Measurements from ENCODE around the gene WRAP73. TPM values are rescaled to one million over a fixed set of nuclear protein-coding genes. Genes with fewer than 3 reads are reported as not detected.

Gene WRAP73
- total RNA-seq, 1 donor from 2014 or later, result 30.1 TPM

GRCh38 chr1:3651026-3651929 is 1.4 kb upstream of the WRAP73 start:
- Mint-ChIP-seq H3K27ac (peak overlapping the region; percentile 18), H3K27me3 (peaks cover 23% of the 10 kb centered on the region), H3K36me3 (ENCODE audit: low read depth) (peaks cover 17% of the 10 kb centered on the region), H3K4me3 (peak overlapping the region; percentile 66), H3K9me3 (no peaks in the 10 kb centered on the region), H3K4me1 (peaks cover 38% of the 10 kb centered on the region)
- no peak for TF ChIP-seq CTCF (IDR thresholded peaks at IDR 0.05)
- ChIA-PET CTCF (interaction anchor here (0.9 kb wide), 1 partner anchor 26 kb away, joined by 4 read pairs; no protein-coding TSS in a partner anchor), POLR2A (interaction anchor here (0.6 to 1.2 kb wide), 3 partner anchors 15 to 1244 kb away, joined by 3 to 5 read pairs (median 3); no protein-coding TSS in a partner anchor)
- intact Hi-C loops (cut with micrococcal nuclease), result no loop called here
- DNase-seq (no peak), ATAC-seq (ENCODE audit: low read depth) (no peak)

GRCh38 chr1:3650248-3651025 is 534 bp upstream of the WRAP73 start:
- H3K4me1 Mint-ChIP-seq, result peaks cover 30% of the 10 kb centered on the region
- no peak for DNase-seq
- ChIA-PET CTCF (interaction anchor here (1.3 kb wide), 1 partner anchor 74 kb away, joined by 3 read pairs; no protein-coding TSS in a partner anchor), POLR2A (interaction anchor here (0.7 to 2.0 kb wide), 4 partner anchors 14 to 26 kb away, joined by 3 to 9 read pairs (median 6); no protein-coding TSS in a partner anchor)
- peaks cover 26% of the 10 kb centered on the region for H3K36me3 Mint-ChIP-seq (ENCODE audit: low read depth)
- intact Hi-C loops (cut with micrococcal nuclease), result loop anchor here (1.0 kb wide), 3 partner anchors 22 to 119 kb away; no protein-coding TSS in a partner anchor
- H3K9me3 Mint-ChIP-seq, result no peaks in the 10 kb centered on the region
- no peak for ATAC-seq (ENCODE audit: low read depth)
- peak overlapping the region; percentile 82 for H3K4me3 Mint-ChIP-seq
- H3K27me3 Mint-ChIP-seq, result peaks cover 18% of the 10 kb centered on the region
- H3K27ac Mint-ChIP-seq, result no peak overlapping the region
- TF ChIP-seq CTCF (IDR thresholded peaks at IDR 0.05), result no peak

GRCh38 chr1:3646596-3646995 is 3.3 kb downstream of the WRAP73 start:
- H3K4me1 Mint-ChIP-seq, result peaks cover 26% of the 10 kb centered on the region
- H3K27me3 Mint-ChIP-seq, result peaks cover 7% of the 10 kb centered on the region
- ATAC-seq (ENCODE audit: low read depth) (no peak), DNase-seq (no peak)
- POLR2A ChIA-PET, result no interaction called here
- H3K4me3 Mint-ChIP-seq, result no peak overlapping the region
- H3K9me3 Mint-ChIP-seq, result no peaks in the 10 kb centered on the region
- H3K36me3 Mint-ChIP-seq (ENCODE audit: low read depth), result peaks cover 51% of the 10 kb centered on the region
- no peak overlapping the region for H3K27ac Mint-ChIP-seq
- intact Hi-C loops (cut with micrococcal nuclease), result no loop called here
- CTCF ChIA-PET, result no interaction called here
- TF ChIP-seq CTCF (IDR thresholded peaks at IDR 0.05), result no peak

- DNase-seq (no peak), ATAC-seq (ENCODE audit: low read depth) (no peak)
- Mint-ChIP-seq H3K27me3 (peaks cover 4% of the 10 kb centered on the region), H3K9me3 (no peaks in the 10 kb centered on the region), H3K36me3 (ENCODE audit: low read depth) (peaks cover 56% of the 10 kb centered on the region), H3K4me3 (no peak overlapping the region), H3K4me1 (peaks cover 22% of the 10 kb centered on the region), H3K27ac (no peak overlapping the region)
- POLR2A ChIA-PET, result no interaction called here
- intact Hi-C loops (cut with micrococcal nuclease), result no loop called here
- TF ChIP-seq CTCF (IDR thresholded peaks at IDR 0.05), result no peak
- CTCF ChIA-PET, result no interaction called here
Measured at GRCh38 chr1:3645666-3646355, 4.1 kb downstream of the WRAP73 start.

All from activated B cell treated with CpG ODN at 0.5 μM for 24 hours (primary cell).